NAMALWA (cell line): Measurements from ENCODE around the gene PTPRR.

Experiments used
- DNase-seq: peaks from one replicate; pipeline ENCODE4 v3.0.0-alpha.2; 2015; ENCODE audit warnings: low spot score

PTPRR gene

GRCh38 chr12:70645494-70646317, 274.8 kb downstream of the PTPRR start:
- DNase-seq: no peak

- no peak for DNase-seq
Measured at GRCh38 chr12:70644861-70645260, 275.7 kb downstream of the PTPRR start.

GRCh38 chr12:70643939-70644338, 276.6 kb downstream of the PTPRR start:
- DNase-seq: no peak

GRCh38 chr12:70641691-70642090, 278.8 kb downstream of the PTPRR start:
- DNase-seq: no peak

GRCh38 chr12:70640901-70641300, 279.6 kb downstream of the PTPRR start:
- no peak for DNase-seq

GRCh38 chr12:70639535-70639934, 281.0 kb downstream of the PTPRR start:
- DNase-seq: no peak

- no peak for DNase-seq
Measured at GRCh38 chr12:70638639-70639360, 281.7 kb downstream of the PTPRR start.

- no peak for DNase-seq
Measured at GRCh38 chr12:70637303-70638085, 283.0 kb downstream of the PTPRR start, which contains the start of gene PTPRB. PTPRB (minus strand) TSS chr12:70637429; CDS start chr12:70637395, 34 bp downstream.

GRCh38 chr12:70635755-70636154, 284.8 kb downstream of the PTPRR start:
- no peak for DNase-seq

GRCh38 chr12:70628701-70629480, 291.6 kb downstream of the PTPRR start:
- DNase-seq: no peak

GRCh38 chr12:70627677-70628076, 292.9 kb downstream of the PTPRR start:
- no peak for DNase-seq

- DNase-seq: no peak
Measured at GRCh38 chr12:70626180-70626579, 294.4 kb downstream of the PTPRR start.

GRCh38 chr12:70619471-70620152, 300.9 kb downstream of the PTPRR start:
- DNase-seq: no peak

GRCh38 chr12:70618371-70618770, 302.2 kb downstream of the PTPRR start:
- no peak for DNase-seq

GRCh38 chr12:70617450-70617849, 303.1 kb downstream of the PTPRR start:
- DNase-seq: no peak

GRCh38 chr12:70615174-70615866, 305.2 kb downstream of the PTPRR start:
- DNase-seq: no peak

- DNase-seq: no peak
Measured at GRCh38 chr12:70609739-70610491, 310.6 kb downstream of the PTPRR start.

- no peak for DNase-seq
Measured at GRCh38 chr12:70609203-70609602, 311.3 kb downstream of the PTPRR start.

GRCh38 chr12:70608184-70608583, 312.4 kb downstream of the PTPRR start:
- DNase-seq: no peak

- DNase-seq: no peak
Measured at GRCh38 chr12:70607107-70607506, 313.4 kb downstream of the PTPRR start.
